HAP-1 (cell line): ENCODE measurements around the gene ACSF2.
"Not testable (repeated sequence)": the region's sequence is repeated elsewhere in the genome, so short reads cannot be mapped to it uniquely, and the experiment has no call there.

Experiments
- DNase-seq, 2 experiments: peaks; one replicate each; pipeline ENCODE4 v3.0.0-alpha.2; 2016 to 2020; ENCODE audit warnings: low spot score in 2 of 2
- H3K27me3 ChIP-seq: fragments of 250-450 bp; sonication (Bioruptor Pico); 2 replicates; pipeline ENCODE4 v1.5.1; 2020; ENCODE audit warnings: low read depth, mild to moderate bottlenecking, moderate library complexity
- H3K36me3 ChIP-seq: fragments of 250-450 bp; sonication (Bioruptor Pico); replicated peaks from 2 replicates; pipeline ENCODE4 v1.5.1; 2020; ENCODE audit warnings: mild to moderate bottlenecking
- H3K4me1 ChIP-seq: fragments of 250-450 bp; sonication (Bioruptor Pico); 2 replicates; pipeline ENCODE4 v1.5.1; 2020; ENCODE audit warnings: mild to moderate bottlenecking
- H3K4me3 ChIP-seq: fragments of 250-450 bp; sonication (Bioruptor Pico); 2 replicates; pipeline ENCODE4 v1.5.1; 2020; ENCODE audit warnings: mild to moderate bottlenecking, moderate library complexity
- H3K9me3 ChIP-seq: fragments of 250-450 bp; sonication (Bioruptor Pico); 2 replicates; pipeline ENCODE4 v1.5.1; 2020; ENCODE audit warnings: mild to moderate bottlenecking, moderate library complexity
- in situ Hi-C: fragments of 300-500 bp; cut with MboI; formaldehyde crosslinking; loops from 3 replicates; pipeline ENCODE4 v1.14.3; 2020; ENCODE audit warnings: low sequenced_read_pairs, inconsistent platforms, mixed read lengths

ACSF2 gene

DNA sequence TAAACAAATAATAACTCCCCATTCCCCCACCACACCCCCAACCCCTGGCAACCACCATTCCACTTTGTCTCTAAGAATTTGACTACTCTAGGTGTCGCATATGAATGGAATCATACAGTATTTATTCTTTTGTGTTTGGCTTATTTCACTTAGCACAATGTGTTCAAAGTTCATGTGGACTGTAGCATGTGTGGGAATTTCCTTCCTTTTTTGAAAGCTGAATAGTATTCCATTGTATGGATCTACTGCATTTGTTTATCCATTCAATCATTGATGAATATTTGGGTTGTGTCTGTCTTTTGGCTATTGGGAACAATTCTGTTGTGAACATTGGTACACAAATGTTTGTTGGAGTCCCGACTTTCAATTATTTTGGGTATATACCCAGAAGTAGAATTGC lies 3.3 kb upstream of the ACSF2 start:
- H3K27me3 ChIP-seq, result no peaks in the 10 kb centered on the region
- H3K36me3 ChIP-seq, result no peaks in the 10 kb centered on the region
- H3K4me1 ChIP-seq, result peaks cover 11% of the 10 kb centered on the region; the same call in 1 of the 2 replicates
- in situ Hi-C loops, result no loop called here
- no peaks in the 10 kb centered on the region for H3K9me3 ChIP-seq
- H3K4me3 ChIP-seq, result no peak overlapping the region
- DNase-seq, result no peak

DNA sequence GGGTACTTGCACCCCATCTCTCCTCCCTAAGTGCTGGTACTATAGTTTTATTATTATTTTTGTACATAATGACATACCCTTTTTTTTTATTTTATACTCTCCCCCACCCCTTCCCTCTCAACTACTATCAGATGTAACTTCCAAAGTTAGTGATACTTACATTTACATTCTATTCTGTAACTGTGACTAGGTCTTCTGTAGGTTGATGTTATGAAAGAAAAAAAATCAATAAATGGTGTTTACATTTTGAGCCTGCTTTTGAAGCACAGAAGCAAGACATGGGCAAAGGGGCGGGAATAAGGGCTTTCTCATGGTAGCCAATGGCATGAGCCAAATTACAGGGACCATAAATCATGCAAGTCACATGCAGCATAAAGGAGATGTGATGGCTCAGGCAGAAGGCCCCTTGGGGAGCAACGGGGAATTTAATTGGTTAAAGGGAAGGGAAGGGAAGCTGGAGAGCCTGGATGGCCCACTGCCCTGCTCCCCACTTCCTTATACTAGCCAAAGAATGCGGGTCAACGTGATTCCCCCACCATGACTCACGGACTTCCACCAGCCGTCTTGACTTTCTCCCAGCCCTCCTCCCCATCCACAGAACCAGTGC lies 2.4 kb upstream of the ACSF2 start:
- Histone ChIP-seq H3K27me3 (no peaks in the 10 kb centered on the region), H3K36me3 (no peaks in the 10 kb centered on the region), H3K4me1 (peaks cover 11% of the 10 kb centered on the region; the same call in 1 of the 2 replicates), H3K9me3 (no peaks in the 10 kb centered on the region), H3K4me3 (no peak overlapping the region)
- peak; percentile 15 to 40 for DNase-seq
- in situ Hi-C loops, result no loop called here

DNA sequence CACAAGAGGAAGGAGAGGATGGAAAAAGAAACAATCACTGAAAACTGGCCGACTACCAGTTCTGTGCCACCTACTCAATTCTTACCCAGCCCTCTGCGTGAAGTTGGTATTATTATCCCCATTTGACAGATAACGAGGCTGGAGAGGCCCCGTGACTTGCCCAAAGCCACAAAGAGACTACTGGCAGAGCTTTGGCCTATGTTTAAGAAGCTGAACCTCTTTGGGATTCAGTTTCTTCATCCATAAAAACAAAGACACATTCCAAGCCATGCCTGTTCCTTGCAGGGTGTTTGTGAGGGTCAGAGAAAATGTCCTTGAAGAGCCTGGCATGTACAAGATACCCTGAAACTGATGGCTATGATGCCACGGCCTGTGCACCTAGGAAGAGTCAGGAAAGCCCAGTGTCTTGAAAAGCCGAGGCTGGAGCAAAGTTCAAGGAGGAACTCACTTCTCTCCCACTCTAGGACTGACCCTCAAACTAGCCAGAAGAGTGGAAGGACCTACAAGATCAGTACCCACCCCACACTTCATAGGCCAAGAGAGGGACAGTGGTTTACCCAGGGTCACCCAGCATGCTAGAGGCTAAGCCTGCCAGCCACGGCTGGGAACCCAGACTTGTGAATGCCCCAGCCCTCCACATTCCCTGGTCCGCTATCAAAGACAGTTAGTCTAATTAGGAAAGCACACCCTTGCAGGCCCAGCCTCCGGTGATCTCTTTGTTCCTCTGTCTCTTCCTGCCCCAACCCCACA lies 1.6 kb upstream of the ACSF2 start:
- no peak overlapping the region for H3K4me3 ChIP-seq

DNA sequence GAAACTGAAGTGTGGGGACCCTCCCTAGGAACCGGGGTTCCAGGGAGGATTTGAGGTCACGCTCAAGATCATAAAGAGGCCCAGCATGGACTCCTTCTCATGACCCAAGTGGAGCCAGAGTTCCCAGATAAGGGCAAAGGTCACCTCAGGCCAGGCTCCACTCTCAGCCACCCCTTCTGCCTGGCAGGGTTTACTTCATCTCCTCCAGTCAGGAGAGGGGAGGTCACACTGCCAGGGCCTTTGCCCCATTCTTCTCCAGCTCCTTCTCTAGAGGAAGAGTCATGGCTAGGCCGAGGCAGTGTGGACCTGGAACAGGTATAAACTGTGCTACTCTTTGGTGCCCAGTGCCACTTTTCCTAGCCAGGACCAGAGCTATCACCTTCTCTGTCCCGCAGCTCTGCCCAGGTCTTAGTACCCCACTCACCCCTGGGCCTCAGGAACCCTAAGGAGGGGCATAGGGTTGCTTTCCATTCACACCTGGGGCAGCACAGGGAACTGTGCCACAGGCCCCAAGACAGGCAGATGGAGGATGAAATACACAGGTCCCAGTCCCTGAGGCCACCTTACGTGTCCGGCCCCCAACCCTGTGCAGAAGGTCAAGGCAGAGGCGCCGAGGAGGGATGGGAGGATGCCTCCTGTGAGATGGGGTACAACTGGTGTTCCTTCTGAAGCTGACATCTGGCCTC lies 879 bp upstream of the ACSF2 start:
- Histone ChIP-seq H3K4me3 (peak overlapping the region; percentile 62), H3K4me1 (peaks cover 11% of the 10 kb centered on the region; the same call in 1 of the 2 replicates), H3K9me3 (no peaks in the 10 kb centered on the region), H3K36me3 (no peaks in the 10 kb centered on the region), H3K27me3 (no peaks in the 10 kb centered on the region)
- no peak for DNase-seq
- in situ Hi-C loops, result no loop called here

More for the DNA sequence above, 1.6 kb upstream of the ACSF2 start:
- in situ Hi-C loops, result no loop called here
- Histone ChIP-seq H3K36me3 (no peaks in the 10 kb centered on the region), H3K4me1 (peaks cover 11% of the 10 kb centered on the region; the same call in 1 of the 2 replicates), H3K27me3 (no peaks in the 10 kb centered on the region), H3K9me3 (no peaks in the 10 kb centered on the region)
- no peak for DNase-seq

DNA sequence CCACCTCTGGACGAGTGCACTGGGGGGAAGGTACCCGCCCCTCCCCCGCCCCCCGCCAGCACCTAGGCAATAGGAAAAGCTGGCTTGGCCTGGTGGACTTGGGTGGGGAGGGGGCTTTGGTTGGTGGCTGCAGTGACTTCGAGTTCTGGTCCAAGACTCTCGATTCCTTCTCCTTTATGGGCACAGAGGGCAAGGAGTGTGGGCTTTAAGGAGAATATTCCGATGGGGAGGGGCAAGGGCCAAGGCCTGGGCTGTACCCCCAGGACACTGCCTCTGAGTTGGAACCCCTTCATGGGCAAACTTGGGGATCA lies 409 bp downstream of the ACSF2 start:
- H3K27me3 ChIP-seq, result no peaks in the 10 kb centered on the region
- DNase-seq, result no peak
- H3K4me1 ChIP-seq, result peaks cover 10% of the 10 kb centered on the region; the same call in 1 of the 2 replicates
- H3K4me3 ChIP-seq, result peak overlapping the region; percentile 62
- H3K36me3 ChIP-seq, result no peaks in the 10 kb centered on the region
- in situ Hi-C loops, result no loop called here
- no peaks in the 10 kb centered on the region for H3K9me3 ChIP-seq

DNA sequence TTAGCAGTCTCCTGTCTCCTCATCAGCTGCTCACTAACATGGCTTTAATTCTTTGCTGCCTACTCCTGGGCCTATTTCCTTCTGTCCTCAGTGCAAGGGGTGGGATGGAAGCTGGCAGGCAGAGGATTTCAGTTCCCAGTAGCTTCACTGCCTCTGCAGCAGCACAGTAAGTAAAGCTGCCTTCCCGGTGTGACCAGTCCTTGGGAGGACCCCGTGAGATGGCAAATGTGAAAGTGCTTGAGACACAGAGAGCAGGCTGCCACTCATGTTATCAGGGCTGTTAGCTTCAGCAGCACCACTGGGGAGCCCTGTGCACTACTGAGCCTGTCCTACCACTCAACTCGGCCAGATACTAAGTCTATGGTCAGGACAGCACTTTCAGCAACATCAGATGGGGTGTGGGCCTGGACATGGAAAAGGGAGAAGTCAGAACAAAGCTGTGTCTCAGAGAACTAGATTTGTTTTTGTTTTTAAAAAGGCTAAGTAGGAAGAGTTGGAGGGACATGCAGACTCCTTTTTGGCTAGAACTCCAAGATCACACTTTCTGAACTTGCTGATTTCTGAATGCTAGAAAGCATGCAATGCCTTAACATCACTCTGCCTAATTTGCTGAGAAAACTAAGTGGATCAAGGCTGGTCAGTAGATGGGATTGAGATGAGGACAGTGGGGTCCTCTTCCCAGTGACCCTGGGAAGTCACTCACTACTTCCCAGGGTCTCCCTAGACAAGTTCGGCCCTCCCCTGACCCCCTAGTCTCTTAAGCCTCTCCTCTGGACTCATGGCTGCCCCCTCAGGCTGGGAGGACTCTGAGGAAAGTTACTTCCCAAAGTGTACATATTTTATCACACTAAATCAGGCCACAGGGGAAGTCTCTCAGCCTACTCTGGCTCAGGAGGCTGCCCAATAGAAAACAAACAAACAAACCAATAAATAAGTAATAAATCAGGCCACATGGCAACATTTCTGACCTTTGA lies 1.1 kb downstream of the ACSF2 start:
- in situ Hi-C loops, result no loop called here
- DNase-seq, result peak; percentile 22 to 74
- Histone ChIP-seq H3K4me1 (peaks cover 5% of the 10 kb centered on the region; the same call in 1 of the 2 replicates), H3K4me3 (peak overlapping the region; percentile 62), H3K9me3 (no peaks in the 10 kb centered on the region), H3K27me3 (no peaks in the 10 kb centered on the region), H3K36me3 (no peaks in the 10 kb centered on the region)

DNA sequence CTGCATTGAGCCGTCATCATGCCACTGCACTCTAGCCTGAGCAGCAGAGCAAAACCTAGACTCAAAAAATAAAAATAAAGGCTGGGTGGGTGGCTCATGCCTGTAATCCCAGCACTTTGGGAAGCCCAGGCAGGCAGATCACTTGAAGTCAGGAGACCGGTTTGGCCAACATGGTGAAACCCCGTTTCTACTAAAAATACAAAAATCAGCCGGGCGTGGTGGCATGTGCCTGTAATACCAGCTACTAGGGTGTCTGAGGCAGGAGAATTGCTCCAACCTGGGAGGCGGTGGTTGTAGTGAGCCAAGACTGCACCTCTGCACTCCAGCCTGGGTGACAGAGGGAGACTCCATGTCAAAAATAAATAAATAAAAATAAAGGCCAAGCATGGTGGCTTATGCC lies 2.1 kb downstream of the ACSF2 start:
- H3K27me3 ChIP-seq, H3K4me1 ChIP-seq, H3K36me3 ChIP-seq, H3K4me3 ChIP-seq, DNase-seq, H3K9me3 ChIP-seq, in situ Hi-C loops: not testable (repeated sequence)

DNA sequence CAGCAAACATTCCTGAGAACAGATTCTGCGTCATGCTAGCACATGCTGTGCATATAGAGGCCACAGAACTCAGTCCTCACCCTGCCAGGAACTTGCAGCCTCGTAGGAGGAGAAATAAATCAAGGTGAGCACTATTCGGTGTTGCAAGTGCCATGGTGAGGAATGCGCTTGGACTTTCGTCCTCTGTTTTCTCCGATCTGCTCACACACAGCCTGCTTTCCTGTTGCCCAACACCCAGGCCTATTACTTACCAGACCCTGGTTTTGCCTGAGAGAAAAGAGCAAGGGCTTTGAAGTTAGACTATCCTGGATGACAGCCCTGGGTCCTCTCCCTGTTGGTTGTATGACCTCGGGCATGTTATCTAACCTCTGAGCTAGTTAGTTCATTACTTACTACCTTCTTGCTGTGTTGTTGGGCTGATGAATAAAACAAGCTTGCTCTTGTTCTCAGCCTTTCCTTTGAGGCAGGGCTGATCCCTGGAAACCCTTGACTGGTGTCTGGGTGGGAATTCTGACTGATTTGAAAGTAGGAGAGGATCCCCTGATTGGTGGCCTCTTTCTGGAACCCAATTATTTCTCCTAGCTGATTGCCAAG lies 2.9 kb downstream of the ACSF2 start:
- H3K27me3 ChIP-seq, result no peaks in the 10 kb centered on the region
- no peak for DNase-seq
- no peaks in the 10 kb centered on the region for H3K9me3 ChIP-seq
- H3K4me1 ChIP-seq, result peaks cover 5% of the 10 kb centered on the region; the same call in 1 of the 2 replicates
- no peak overlapping the region for H3K4me3 ChIP-seq
- in situ Hi-C loops, result no loop called here
- H3K36me3 ChIP-seq, result no peaks in the 10 kb centered on the region

DNA sequence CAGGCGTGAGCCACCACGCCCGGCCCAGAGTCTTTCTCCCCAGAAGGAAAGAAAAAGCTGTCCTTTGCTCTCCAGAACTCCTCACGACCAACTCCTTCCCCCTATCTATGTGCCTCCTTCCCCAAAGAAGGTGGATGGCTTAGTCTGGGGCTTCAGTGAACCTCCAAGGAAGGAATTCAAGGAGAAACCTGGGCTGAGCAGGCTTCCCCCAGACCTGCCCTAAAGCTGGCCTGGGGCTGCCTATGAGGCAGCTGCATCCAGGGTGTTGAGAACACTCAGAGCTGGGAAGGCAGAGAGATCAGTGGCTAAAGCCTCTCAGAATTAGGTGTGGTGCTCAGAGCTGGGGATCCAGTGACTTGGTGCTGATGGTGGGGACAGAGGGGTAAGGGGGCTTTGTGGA lies 3.8 kb downstream of the ACSF2 start:
- DNase-seq, result no peak
- in situ Hi-C loops, result no loop called here

DNA sequence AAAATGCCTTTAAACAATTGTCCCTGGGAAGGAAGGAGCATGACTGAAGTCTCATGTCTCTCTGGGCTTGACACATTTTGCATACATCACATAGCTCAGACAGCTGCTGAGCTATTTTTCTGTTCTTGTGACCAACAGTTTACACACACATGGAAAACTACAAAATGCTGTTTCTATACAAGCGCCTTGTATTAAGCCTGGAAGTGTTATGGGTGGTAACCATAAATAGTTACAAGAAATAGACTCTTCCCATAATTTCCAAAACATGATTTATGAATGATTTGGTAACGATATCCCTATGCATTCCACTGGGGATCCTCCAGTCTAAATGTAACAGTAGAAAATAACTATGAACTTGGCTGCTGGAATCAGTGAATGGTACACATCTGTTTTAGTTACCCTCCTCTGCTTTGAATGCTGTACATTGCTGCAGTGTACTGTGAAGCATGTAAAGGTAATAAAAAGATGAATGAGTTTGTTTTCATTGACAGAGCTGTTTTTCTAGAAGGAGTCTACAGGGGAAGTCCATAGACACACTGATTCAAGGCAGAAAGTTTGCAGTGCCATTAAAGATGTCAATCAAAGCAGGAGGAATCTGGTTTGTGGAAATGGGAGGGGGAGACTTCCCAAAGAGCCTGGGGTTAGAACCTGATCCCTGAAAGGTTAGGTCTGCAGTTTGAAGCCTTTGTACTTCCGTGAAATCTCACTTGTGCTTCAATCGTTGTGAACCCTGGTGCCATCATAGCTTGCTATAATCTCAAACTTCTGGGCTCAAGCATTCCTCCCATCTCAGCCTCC lies 5.0 kb downstream of the ACSF2 start:
- H3K4me3 ChIP-seq, result no peak overlapping the region
- peak; percentile 10 to 20 for DNase-seq

More for the DNA sequence above, 3.8 kb downstream of the ACSF2 start:
- Histone ChIP-seq H3K4me3 (no peak overlapping the region), H3K9me3 (no peaks in the 10 kb centered on the region), H3K36me3 (no peaks in the 10 kb centered on the region), H3K27me3 (no peaks in the 10 kb centered on the region), H3K4me1 (peaks cover 5% of the 10 kb centered on the region; the same call in 1 of the 2 replicates)

DNA sequence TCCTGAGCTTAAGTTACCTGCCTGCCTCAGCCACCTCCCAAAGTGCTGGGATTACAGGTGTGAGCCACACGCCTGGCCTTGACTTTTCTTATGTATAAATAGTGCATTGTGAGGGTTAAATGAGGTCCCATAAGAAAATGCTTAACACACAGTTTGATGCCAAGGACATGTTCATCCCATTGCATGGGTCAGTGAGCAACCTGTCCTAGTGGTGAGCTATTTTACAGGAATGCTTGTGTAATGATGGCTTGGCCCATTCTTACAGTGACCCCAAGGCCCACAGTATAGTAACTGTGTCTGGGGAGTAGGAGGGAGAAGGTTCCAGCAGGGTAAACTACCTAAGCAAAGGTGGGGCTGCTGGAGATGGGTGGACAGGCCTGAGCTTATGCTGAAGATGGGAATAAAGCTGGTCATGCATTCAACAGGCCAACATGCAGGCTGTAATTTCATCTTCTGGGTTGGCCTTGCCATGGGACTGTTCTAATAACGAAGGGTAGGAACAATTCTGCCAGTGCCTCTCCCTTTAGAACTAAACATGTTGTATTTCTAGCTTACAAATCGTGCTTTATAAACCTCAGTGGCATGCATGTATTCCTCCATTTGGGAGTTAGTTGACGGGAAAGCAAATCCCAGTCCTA lies 6.2 kb downstream of the ACSF2 start:
- Histone ChIP-seq H3K36me3 (no peaks in the 10 kb centered on the region), H3K4me1 (no peaks in the 10 kb centered on the region; the same call in 1 of the 2 replicates), H3K9me3 (no peaks in the 10 kb centered on the region), H3K27me3 (no peaks in the 10 kb centered on the region), H3K4me3 (no peak overlapping the region)
- in situ Hi-C loops, result no loop called here
- DNase-seq, result no peak

More for the DNA sequence above, 5.0 kb downstream of the ACSF2 start:
- no peaks in the 10 kb centered on the region for H3K9me3 ChIP-seq
- no peaks in the 10 kb centered on the region; the same call in 1 of the 2 replicates for H3K4me1 ChIP-seq
- H3K27me3 ChIP-seq, result no peaks in the 10 kb centered on the region
- in situ Hi-C loops, result no loop called here
- no peaks in the 10 kb centered on the region for H3K36me3 ChIP-seq

DNA sequence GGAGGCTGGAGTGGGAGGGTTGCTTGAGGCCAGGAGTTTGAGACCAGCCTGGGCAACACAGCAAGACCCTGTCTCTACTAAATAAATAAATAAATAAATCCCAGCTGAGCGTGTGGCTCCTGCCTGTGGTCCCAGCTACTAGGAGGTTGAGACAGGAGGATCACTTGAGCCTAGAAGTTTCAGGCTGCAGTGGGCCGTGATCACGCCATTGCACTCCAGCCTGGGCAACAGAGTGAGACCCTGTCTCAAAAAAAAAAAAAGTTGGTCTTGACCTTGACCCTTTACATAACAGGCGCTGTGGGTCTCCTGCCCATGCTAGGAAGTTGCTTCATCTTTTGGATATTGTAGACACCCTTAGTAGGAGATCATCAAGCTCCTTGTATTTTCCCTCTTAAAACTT lies 11.4 kb downstream of the ACSF2 start:
- no peaks in the 10 kb centered on the region for H3K36me3 ChIP-seq
- DNase-seq, result no peak
- H3K27me3 ChIP-seq, result no peaks in the 10 kb centered on the region
- no peaks in the 10 kb centered on the region for H3K4me1 ChIP-seq
- H3K9me3 ChIP-seq, result no peaks in the 10 kb centered on the region
- in situ Hi-C loops, result no loop called here
- H3K4me3 ChIP-seq, result no peak overlapping the region
